K562 (cell line): ENCODE data around the gene WWC2.

Source experiments
- ADNP ChIP-seq: fragments of 200-800 bp; sonication (Bioruptor generic); IDR thresholded peaks from 2 replicates; pipeline ENCODE4 v1.6.1; 2016; ENCODE audit warnings: missing genetic modification characterization, missing compliant biosample characterization
- PCBP2 ChIP-seq: fragments of 200-400 bp; formaldehyde crosslinking; IDR thresholded peaks from 2 replicates; pipeline ENCODE4 v1.6.1; 2018; ENCODE audit warnings: low read length, low read depth, mild to moderate bottlenecking, moderate library complexity; ENCODE audit not compliant: poor library complexity, severe bottlenecking
- PYGO2 ChIP-seq: fragments of 450-650 bp; IDR thresholded peaks from 2 replicates; pipeline ENCODE4 v1.6.1; 2016; ENCODE audit warnings: mild to moderate bottlenecking, missing genetic modification characterization, moderate library complexity, missing compliant biosample characterization
- RCOR1 ChIP-seq, 2 experiments: IDR thresholded peaks; 2 replicates each; pipeline ENCODE4 v1.6.1; 2012; ENCODE audit warnings: low read depth in 2 of 2, low read length in 2 of 2, borderline replicate concordance in 1 of 2, improper control_type of control experiment in 1 of 2
- XRCC5 ChIP-seq: fragments of 200-400 bp; formaldehyde crosslinking; IDR thresholded peaks from 2 replicates; pipeline ENCODE4 v1.6.1; 2017; ENCODE audit warnings: low read depth, mild to moderate bottlenecking, low read length

GRCh38 chr4:183314336-183314735, 215.3 kb downstream of the WWC2 start:
- TF ChIP-seq XRCC5 (no peak), PCBP2 (no peak), ADNP (tag) (no peak), RCOR1 (IDR thresholded peaks at IDR 0.05; ENCODE audit: borderline replicate concordance in 1 of 2, low read depth in 2 of 2, low read length in 2 of 2) (no peak), PYGO2 (tag) (no peak)
